GM23338 (cell line): ENCODE results near the gene FOXO3. TPM values are rescaled to one million over a fixed set of nuclear protein-coding genes. Genes with fewer than 3 reads are reported as not detected.

Experiments used
- ATAC-seq: fragments of 200-7000 bp; cut with Tn5 transposase; 3 replicates; pipeline ENCODE4 v1.9.1; 2020
- DNase-seq: peaks from one replicate; pipeline ENCODE4 v3.0.0-alpha.2; 2015; ENCODE audit warnings: low spot score
- H2AFZ ChIP-seq: fragments of 200-600 bp; sonication (generic); 2 replicates; pipeline ENCODE4 v1.8.0; 2016; ENCODE audit warnings: antibody characterized with exemption, mild to moderate bottlenecking, moderate library complexity
- H3F3A ChIP-seq: fragments of 200-600 bp; sonication (generic); replicated peaks from 2 replicates; pipeline ENCODE4 v1.8.0; 2017; ENCODE audit warnings: antibody characterized with exemption, mixed run types, low read depth
- H3K27ac ChIP-seq: fragments of 200-600 bp; sonication (generic); 2 replicates; pipeline ENCODE4 v1.6.1; 2016; ENCODE audit warnings: low read depth
- H3K27me3 ChIP-seq: fragments of 200-600 bp; sonication (generic); 2 replicates; pipeline ENCODE4 v1.8.0; 2016; ENCODE audit warnings: mild to moderate bottlenecking, mixed run types, moderate library complexity; ENCODE audit not compliant: insufficient read depth
- H3K36me3 ChIP-seq: fragments of 200-600 bp; sonication (generic); 2 replicates; pipeline ENCODE4 v1.8.0; 2016; ENCODE audit warnings: mild to moderate bottlenecking; ENCODE audit not compliant: insufficient read depth
- H3K4me1 ChIP-seq: fragments of 200-600 bp; sonication (generic); 2 replicates; pipeline ENCODE4 v1.8.0; 2016; ENCODE audit warnings: mild to moderate bottlenecking, moderate library complexity; ENCODE audit not compliant: insufficient read depth
- H3K4me2 ChIP-seq: fragments of 200-600 bp; sonication (generic); 2 replicates; pipeline ENCODE4 v1.7.1; 2017; ENCODE audit warnings: mixed run types
- H3K4me3 ChIP-seq: fragments of 200-600 bp; sonication (generic); 2 replicates; pipeline ENCODE4 v1.6.1; 2016; ENCODE audit warnings: mixed run types
- H3K79me2 ChIP-seq: fragments of 200-600 bp; sonication (generic); replicated peaks from 2 replicates; pipeline ENCODE4 v1.8.0; 2017; ENCODE audit warnings: mild to moderate bottlenecking; ENCODE audit not compliant: insufficient read depth
- H3K9me2 ChIP-seq: fragments of 200-600 bp; sonication (generic); 2 replicates; pipeline ENCODE4 v1.8.0; 2017; ENCODE audit not compliant: insufficient read depth
- H4K20me1 ChIP-seq: fragments of 200-600 bp; sonication (generic); replicated peaks from 2 replicates; pipeline ENCODE4 v1.8.0; 2017; ENCODE audit warnings: mild to moderate bottlenecking; ENCODE audit not compliant: insufficient read depth
- H3K27ac Mint-ChIP-seq: 2 replicates; pipeline ENCODE4 v1.8.0; 2020; ENCODE audit warnings: inconsistent platforms, mild to moderate bottlenecking, moderate library complexity, mixed read lengths
- H3K27me3 Mint-ChIP-seq: 3 replicates; pipeline ENCODE4 v1.8.0; 2022; ENCODE audit warnings: low read depth, mild to moderate bottlenecking, moderate library complexity, mixed read lengths, inconsistent platforms; ENCODE audit not compliant: insufficient read depth, poor library complexity
- H3K36me3 Mint-ChIP-seq: 3 replicates; pipeline ENCODE4 v1.8.0; 2021; ENCODE audit warnings: low read depth, mild to moderate bottlenecking, inconsistent platforms, moderate library complexity, mixed read lengths
- H3K4me1 Mint-ChIP-seq: 3 replicates; pipeline ENCODE4 v1.8.0; 2020; ENCODE audit warnings: mild to moderate bottlenecking, inconsistent platforms, mixed read lengths
- H3K4me3 Mint-ChIP-seq: 3 replicates; pipeline ENCODE4 v1.8.0; 2021; ENCODE audit warnings: moderate library complexity, mild to moderate bottlenecking, inconsistent platforms, mixed read lengths
- H3K9me3 Mint-ChIP-seq: 3 replicates; pipeline ENCODE4 v1.8.0; 2020; ENCODE audit warnings: moderate library complexity, mild to moderate bottlenecking, inconsistent platforms, mixed read lengths
- CTCF ChIP-seq, 2 experiments: fragments of 200-600 bp in 1 of 2; sonication (generic) in 1 of 2; conservative IDR thresholded peaks; 2 replicates each; pipeline versions ENCODE4 v1.5.1 to v1.6.1; 2016 to 2017; ENCODE audit warnings: antibody characterized with exemption in 2 of 2, low read depth in 2 of 2, mild to moderate bottlenecking in 2 of 2, moderate library complexity in 1 of 2
- EZH2 ChIP-seq: fragments of 200-600 bp; sonication (generic); IDR thresholded peaks from one replicate; pipeline ENCODE4 v1.8.0; 2017; ENCODE audit warnings: antibody characterized with exemption, mild to moderate bottlenecking, low read depth; ENCODE audit not compliant: unreplicated experiment
- EZH2phosphoT487 ChIP-seq: fragments of 200-600 bp; sonication (generic); IDR thresholded peaks from one replicate; pipeline ENCODE4 v1.8.1; 2018; ENCODE audit warnings: antibody characterized with exemption; ENCODE audit not compliant: unreplicated experiment
- JUNB ChIP-seq: IDR thresholded peaks from one replicate; pipeline ENCODE4 v1.6.1; 2016; ENCODE audit warnings: antibody characterized with exemption; ENCODE audit not compliant: unreplicated experiment
- NANOG ChIP-seq: IDR thresholded peaks from 2 replicates; pipeline ENCODE4 v1.6.1; 2016; ENCODE audit warnings: antibody characterized with exemption, borderline replicate concordance
- POLR2AphosphoS5 ChIP-seq: IDR thresholded peaks from 2 replicates; pipeline ENCODE4 v1.6.1; 2016; ENCODE audit warnings: antibody characterized with exemption, low read depth
- STAT1 ChIP-seq: IDR thresholded peaks from one replicate; pipeline ENCODE4 v1.6.1; 2016; ENCODE audit warnings: antibody characterized with exemption; ENCODE audit not compliant: unreplicated experiment
- polyA plus RNA-seq: library from polyadenylated mRNA; unstranded; fragments of >200 nt; fragmentation: Nextera tagmentation; extraction: Ambion mirVana; gene quantifications from 2 replicates; pipeline ENCODE4 v1.2.1, GENCODE V29; 2016
- total RNA-seq: library from RNA; depleted of rRNA; stranded (reverse); fragments of >200 nt; shearing (Covaris generic); gene quantifications from 2 replicates; pipeline ENCODE4 v1.2.3, GENCODE V29; 2014
- TF ChIP-seq, protein P1 (sequence below): IDR thresholded peaks from 2 replicates; pipeline ENCODE4 v1.6.1; 2016; ENCODE audit warnings: antibody characterized with exemption
- TF ChIP-seq, protein P2 (sequence below): IDR thresholded peaks from one replicate; pipeline ENCODE4 v1.6.1; 2018; ENCODE audit warnings: antibody characterized with exemption; ENCODE audit not compliant: unreplicated experiment

FOXO3 gene
- total and polyA plus RNA-seq, 2 experiments from 2014 or later: 9.8 to 20.2 TPM

GRCh38 chr6:108581237-108581931 is 20.7 kb downstream of the FOXO3 start:
- no peak overlapping the region; the same call in 1 of the 2 replicates for H3K27ac Mint-ChIP-seq
- H3K4me3 Mint-ChIP-seq: no peak overlapping the region
- no peak for ATAC-seq
- Histone ChIP-seq H3K79me2 (peaks cover 94% of the 10 kb centered on the region), H3K4me3 (no peak overlapping the region), H2AFZ (no peak overlapping the region), H3K4me2 (peak overlapping the region; percentile 49; the same call in 1 of the 2 replicates), H4K20me1 (no peaks in the 10 kb centered on the region; the same call in 1 of the 2 replicates), H3K36me3 (no peaks in the 10 kb centered on the region), H3K27ac (no peak overlapping the region), H3F3A (no peaks in the 10 kb centered on the region), H3K4me1 (peaks cover 21% of the 10 kb centered on the region), H3K27me3 (no peaks in the 10 kb centered on the region), H3K9me2 (no peaks in the 10 kb centered on the region)
- peaks cover 7% of the 10 kb centered on the region for H3K27me3 Mint-ChIP-seq
- 0 out of 3 replicates have a peak, but pooled peaks cover 4% of the 10 kb centered on the region for H3K36me3 Mint-ChIP-seq
- DNase-seq: no peak
- TF ChIP-seq EZH2: no peak
- no peak for TF ChIP-seq POLR2AphosphoS5
- no peak for TF ChIP-seq STAT1
- TF ChIP-seq JUNB: no peak
- TF ChIP-seq, protein P1, sequence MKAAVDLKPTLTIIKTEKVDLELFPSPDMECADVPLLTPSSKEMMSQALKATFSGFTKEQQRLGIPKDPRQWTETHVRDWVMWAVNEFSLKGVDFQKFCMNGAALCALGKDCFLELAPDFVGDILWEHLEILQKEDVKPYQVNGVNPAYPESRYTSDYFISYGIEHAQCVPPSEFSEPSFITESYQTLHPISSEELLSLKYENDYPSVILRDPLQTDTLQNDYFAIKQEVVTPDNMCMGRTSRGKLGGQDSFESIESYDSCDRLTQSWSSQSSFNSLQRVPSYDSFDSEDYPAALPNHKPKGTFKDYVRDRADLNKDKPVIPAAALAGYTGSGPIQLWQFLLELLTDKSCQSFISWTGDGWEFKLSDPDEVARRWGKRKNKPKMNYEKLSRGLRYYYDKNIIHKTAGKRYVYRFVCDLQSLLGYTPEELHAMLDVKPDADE: no peak
- no peak for TF ChIP-seq NANOG
- no peaks in the 10 kb centered on the region for H3K9me3 Mint-ChIP-seq
- H3K4me1 Mint-ChIP-seq: peaks cover 40% of the 10 kb centered on the region

- Mint-ChIP-seq H3K4me3 (no peak overlapping the region), H3K4me1 (peaks cover 43% of the 10 kb centered on the region), H3K27me3 (peaks cover 7% of the 10 kb centered on the region), H3K9me3 (no peaks in the 10 kb centered on the region), H3K36me3 (0 out of 3 replicates have a peak, but pooled peaks cover 4% of the 10 kb centered on the region), H3K27ac (no peak overlapping the region)
- H3K36me3 ChIP-seq: no peaks in the 10 kb centered on the region
- H3K79me2 ChIP-seq: peaks cover 92% of the 10 kb centered on the region
- H3K4me2 ChIP-seq: peak overlapping the region; percentile 11; the same call in 1 of the 2 replicates
- no peaks in the 10 kb centered on the region for H3K9me2 ChIP-seq
- DNase-seq (peak; percentile 27), ATAC-seq (peak; percentile 70)
- H3K27me3 ChIP-seq: no peaks in the 10 kb centered on the region
- H3F3A ChIP-seq: no peaks in the 10 kb centered on the region
- peak overlapping the region; percentile 4; the same call in 1 of the 2 replicates for H3K27ac ChIP-seq
- no peak overlapping the region for H2AFZ ChIP-seq
- TF ChIP-seq, protein P1: no peak
- TF ChIP-seq, protein P2, sequence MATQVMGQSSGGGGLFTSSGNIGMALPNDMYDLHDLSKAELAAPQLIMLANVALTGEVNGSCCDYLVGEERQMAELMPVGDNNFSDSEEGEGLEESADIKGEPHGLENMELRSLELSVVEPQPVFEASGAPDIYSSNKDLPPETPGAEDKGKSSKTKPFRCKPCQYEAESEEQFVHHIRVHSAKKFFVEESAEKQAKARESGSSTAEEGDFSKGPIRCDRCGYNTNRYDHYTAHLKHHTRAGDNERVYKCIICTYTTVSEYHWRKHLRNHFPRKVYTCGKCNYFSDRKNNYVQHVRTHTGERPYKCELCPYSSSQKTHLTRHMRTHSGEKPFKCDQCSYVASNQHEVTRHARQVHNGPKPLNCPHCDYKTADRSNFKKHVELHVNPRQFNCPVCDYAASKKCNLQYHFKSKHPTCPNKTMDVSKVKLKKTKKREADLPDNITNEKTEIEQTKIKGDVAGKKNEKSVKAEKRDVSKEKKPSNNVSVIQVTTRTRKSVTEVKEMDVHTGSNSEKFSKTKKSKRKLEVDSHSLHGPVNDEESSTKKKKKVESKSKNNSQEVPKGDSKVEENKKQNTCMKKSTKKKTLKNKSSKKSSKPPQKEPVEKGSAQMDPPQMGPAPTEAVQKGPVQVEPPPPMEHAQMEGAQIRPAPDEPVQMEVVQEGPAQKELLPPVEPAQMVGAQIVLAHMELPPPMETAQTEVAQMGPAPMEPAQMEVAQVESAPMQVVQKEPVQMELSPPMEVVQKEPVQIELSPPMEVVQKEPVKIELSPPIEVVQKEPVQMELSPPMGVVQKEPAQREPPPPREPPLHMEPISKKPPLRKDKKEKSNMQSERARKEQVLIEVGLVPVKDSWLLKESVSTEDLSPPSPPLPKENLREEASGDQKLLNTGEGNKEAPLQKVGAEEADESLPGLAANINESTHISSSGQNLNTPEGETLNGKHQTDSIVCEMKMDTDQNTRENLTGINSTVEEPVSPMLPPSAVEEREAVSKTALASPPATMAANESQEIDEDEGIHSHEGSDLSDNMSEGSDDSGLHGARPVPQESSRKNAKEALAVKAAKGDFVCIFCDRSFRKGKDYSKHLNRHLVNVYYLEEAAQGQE: no peak
- TF ChIP-seq EZH2phosphoT487 (no peak), CTCF (conservative IDR thresholded peaks at IDR 0.05; ENCODE audit: low read depth in 2 of 2) (no peak)
- no peaks in the 10 kb centered on the region; the same call in 1 of the 2 replicates for H4K20me1 ChIP-seq
- H3K4me3 ChIP-seq: no peak overlapping the region
- peaks cover 21% of the 10 kb centered on the region for H3K4me1 ChIP-seq
These were observed 21.3 kb downstream of the FOXO3 start for GRCh38 chr6:108581932-108582475.
